Activated CD4-positive, alpha-beta memory T cell treated with anti-CD3 and anti-CD28 coated beads, Interleukin-2, amount 10 ng/mL, durations not matched to agents 7 days and 5 days (primary cell): ENCODE data around the gene ANTXR1. TPM values are rescaled to one million over a fixed set of nuclear protein-coding genes. Genes with fewer than 3 reads are reported as not detected.

Experiments
- CTCF ChIA-PET: fragments of 350-600 bp; sonication (Branson Sonifier 250); formaldehyde crosslinking; loops from one replicate; lab custom pipeline; 2021; ENCODE audit warnings: antibody characterized with exemption, inconsistent platforms; lab: Charles Lee
- POLR2A ChIA-PET: fragments of 350-600 bp; sonication (Branson Sonifier 250); formaldehyde crosslinking; loops from one replicate; lab custom pipeline; 2021; ENCODE audit warnings: antibody characterized with exemption; lab: Charles Lee
- DNase-seq: peaks from one replicate; pipeline ENCODE4 v3.0.0-alpha.2; 2020
- H3K27ac Mint-ChIP-seq: one replicate; pipeline ENCODE4 v1.8.0; 2021; ENCODE audit warnings: mild to moderate bottlenecking, mixed read lengths
- H3K27me3 Mint-ChIP-seq: one replicate; pipeline ENCODE4 v1.8.0; 2021; ENCODE audit warnings: mixed read lengths
- H3K36me3 Mint-ChIP-seq: one replicate; pipeline ENCODE4 v1.8.0; 2021; ENCODE audit warnings: low read depth, mixed read lengths
- H3K4me1 Mint-ChIP-seq: one replicate; pipeline ENCODE4 v1.8.0; 2021; ENCODE audit warnings: mixed read lengths
- H3K4me3 Mint-ChIP-seq: one replicate; pipeline ENCODE4 v1.8.0; 2021; ENCODE audit warnings: mild to moderate bottlenecking, mixed read lengths
- H3K9me3 Mint-ChIP-seq: one replicate; pipeline ENCODE4 v1.8.0; 2021; ENCODE audit warnings: mixed read lengths
- total RNA-seq, 2 experiments: library from RNA; stranded (reverse); gene quantifications; one replicate each; pipeline ENCODE4 v1.2.3, GENCODE V29; 2021

ANTXR1 gene
- total RNA-seq, 2 experiments from 2014 or later: not detected

DNA sequence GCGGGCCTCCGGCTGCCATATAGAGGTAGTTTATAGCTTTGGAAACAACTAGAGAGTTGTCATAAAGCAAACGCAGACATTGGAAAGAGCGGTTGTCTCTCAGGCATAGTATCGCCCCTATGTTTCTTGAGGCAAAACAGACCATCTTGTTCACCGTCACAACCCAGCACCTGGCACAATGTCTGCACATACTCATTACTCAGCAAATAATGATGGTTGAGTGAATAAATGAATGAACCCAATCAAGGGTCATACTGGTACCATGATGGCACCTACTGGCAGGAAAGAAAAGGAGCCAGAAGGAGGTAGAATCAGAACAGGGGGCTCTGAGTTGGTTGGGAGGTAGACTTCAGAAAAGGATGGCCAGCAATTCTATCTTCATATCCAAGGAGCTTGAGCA lies 118.5 kb downstream of the ANTXR1 start:
- no peak overlapping the region for H3K27ac Mint-ChIP-seq
- H3K4me3 Mint-ChIP-seq: no peak overlapping the region
- peaks cover 33% of the 10 kb centered on the region for H3K27me3 Mint-ChIP-seq
- CTCF ChIA-PET: interaction anchor here (0.6 kb wide), 1 partner anchor 1455 kb away, joined by 3 read pairs; no protein-coding TSS in a partner anchor
- no peaks in the 10 kb centered on the region for H3K36me3 Mint-ChIP-seq
- DNase-seq: no peak
- H3K4me1 Mint-ChIP-seq: no peaks in the 10 kb centered on the region
- POLR2A ChIA-PET: no interaction called here
- H3K9me3 Mint-ChIP-seq: no peaks in the 10 kb centered on the region

DNA sequence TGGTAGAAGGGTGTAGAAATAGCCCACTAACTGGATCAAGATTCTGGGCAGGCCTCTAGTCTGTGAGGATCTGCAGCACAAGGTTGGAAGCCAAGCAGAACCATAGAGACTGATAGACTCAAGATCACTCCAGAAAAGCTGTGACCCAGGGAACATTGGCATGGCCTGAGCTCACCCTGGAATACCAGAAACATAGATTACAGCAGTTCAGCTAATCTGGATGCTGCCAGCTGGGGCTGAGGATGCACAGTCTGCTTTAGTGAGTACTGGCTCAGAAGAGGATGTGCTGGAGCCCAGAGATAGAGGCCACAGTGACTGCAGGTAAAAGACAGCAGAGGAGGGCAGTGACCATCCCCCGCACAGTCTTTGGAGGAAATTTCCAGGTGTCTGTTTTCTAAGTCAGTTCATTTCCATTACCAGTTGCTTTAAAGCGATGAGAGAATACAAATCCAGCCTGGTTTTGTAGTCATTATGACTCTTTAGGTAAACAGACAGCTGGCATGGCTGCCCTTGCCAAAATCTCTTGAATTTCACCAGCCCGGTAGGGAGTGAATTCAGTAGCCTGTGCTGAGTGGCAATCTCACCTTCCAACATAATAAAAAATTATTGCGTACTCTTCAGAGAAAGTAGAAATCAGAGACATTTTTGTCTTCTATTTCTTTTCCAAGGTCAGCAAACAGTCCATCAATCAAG lies 119.2 kb downstream of the ANTXR1 start:
- H3K4me1 Mint-ChIP-seq: no peaks in the 10 kb centered on the region
- no peaks in the 10 kb centered on the region for H3K9me3 Mint-ChIP-seq
- POLR2A ChIA-PET: no interaction called here
- H3K27me3 Mint-ChIP-seq: peaks cover 34% of the 10 kb centered on the region
- CTCF ChIA-PET: interaction anchor here (0.6 kb wide), 1 partner anchor 1454 kb away, joined by 3 read pairs; no protein-coding TSS in a partner anchor
- no peak overlapping the region for H3K4me3 Mint-ChIP-seq
- no peak overlapping the region for H3K27ac Mint-ChIP-seq
- H3K36me3 Mint-ChIP-seq: no peaks in the 10 kb centered on the region
- DNase-seq: no peak

DNA sequence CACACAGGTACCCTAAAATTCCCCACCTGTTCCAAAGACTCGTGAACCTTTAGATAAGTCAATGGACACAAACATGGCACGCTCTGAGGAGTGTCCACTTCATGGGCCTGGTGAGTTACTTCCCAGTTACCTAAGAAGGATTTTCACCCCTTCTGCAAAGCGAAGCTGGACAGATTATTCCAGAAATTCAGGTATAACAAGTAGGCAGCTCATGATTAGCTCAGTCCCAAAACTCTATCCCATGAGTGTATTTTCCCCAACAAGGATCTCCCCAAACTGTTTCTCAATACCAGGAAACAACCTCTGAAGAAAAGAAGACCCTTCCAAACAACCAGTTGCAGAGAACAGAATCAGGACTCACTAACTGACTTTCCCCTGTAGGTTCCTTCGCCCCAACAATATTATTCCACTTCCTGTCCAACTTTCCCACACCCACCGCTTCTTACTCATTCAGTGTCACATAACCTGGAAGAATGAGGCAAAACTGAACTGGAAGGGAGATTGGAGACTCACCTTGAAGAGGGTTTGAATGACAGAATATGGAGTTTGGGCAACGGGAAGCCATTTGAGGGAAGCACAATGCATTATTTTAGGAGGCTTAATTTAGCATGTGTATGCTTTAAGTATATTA lies 120.1 kb downstream of the ANTXR1 start:
- Mint-ChIP-seq H3K4me3 (no peak overlapping the region), H3K27me3 (peaks cover 32% of the 10 kb centered on the region), H3K27ac (no peak overlapping the region), H3K36me3 (no peaks in the 10 kb centered on the region), H3K9me3 (no peaks in the 10 kb centered on the region), H3K4me1 (no peaks in the 10 kb centered on the region)
- no peak for DNase-seq
- POLR2A ChIA-PET: no interaction called here
- CTCF ChIA-PET: no interaction called here

DNA sequence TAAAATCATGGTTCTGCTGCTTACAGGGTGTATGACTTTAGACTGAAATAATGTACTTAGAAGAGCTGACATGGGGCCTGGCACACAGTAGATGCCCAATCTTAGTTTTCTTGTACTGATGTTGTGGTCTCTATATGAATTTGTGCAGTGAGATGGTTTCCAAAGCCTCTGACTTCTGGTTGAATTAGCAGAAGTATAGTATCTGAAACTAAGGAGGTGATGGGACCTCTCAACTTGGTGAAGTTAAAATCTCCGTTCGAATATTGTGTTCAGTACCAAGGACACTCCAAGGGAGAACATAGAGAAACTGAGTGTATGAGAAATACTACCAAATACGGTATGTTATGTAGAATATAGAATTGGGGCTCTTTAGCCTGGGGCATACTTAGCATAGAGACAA lies 120.9 kb downstream of the ANTXR1 start:
- no peaks in the 10 kb centered on the region for H3K4me1 Mint-ChIP-seq
- H3K36me3 Mint-ChIP-seq: no peaks in the 10 kb centered on the region
- no peaks in the 10 kb centered on the region for H3K9me3 Mint-ChIP-seq
- peaks cover 33% of the 10 kb centered on the region for H3K27me3 Mint-ChIP-seq
- ChIA-PET CTCF (no interaction called here), POLR2A (no interaction called here)
- no peak for DNase-seq
- no peak overlapping the region for H3K4me3 Mint-ChIP-seq
- H3K27ac Mint-ChIP-seq: no peak overlapping the region

DNA sequence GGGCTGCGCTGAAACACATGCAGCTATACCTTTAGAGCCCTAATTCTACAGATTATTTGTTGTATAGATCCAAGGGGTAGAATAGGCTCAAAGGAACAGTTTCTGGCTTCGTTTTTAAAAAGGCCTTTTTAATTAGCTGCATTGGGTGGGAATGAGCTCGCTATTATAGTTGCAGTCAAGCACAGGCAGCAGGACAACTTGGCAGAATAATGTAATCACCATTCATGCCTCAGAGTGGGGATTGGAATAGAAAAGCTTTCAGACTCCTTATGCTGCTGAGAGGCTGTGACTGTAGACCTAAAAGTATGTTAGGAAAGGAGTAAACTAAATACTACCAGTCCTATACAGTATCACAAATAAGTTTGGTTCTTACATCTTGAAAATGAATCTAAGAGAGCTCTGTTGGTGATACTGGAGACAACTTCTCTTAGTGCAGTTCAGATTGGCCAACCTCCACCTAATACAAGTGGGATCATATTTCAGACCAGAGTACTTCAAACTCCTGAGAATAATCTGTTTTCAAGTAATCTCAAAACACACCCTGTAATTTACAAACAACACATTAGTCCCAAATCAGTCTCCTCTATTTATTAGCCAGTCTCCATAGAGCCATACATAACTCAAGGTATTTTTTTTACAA lies 121.4 kb downstream of the ANTXR1 start:
- Mint-ChIP-seq H3K27ac (no peak overlapping the region), H3K9me3 (no peaks in the 10 kb centered on the region), H3K4me1 (no peaks in the 10 kb centered on the region), H3K4me3 (no peak overlapping the region), H3K27me3 (peaks cover 33% of the 10 kb centered on the region), H3K36me3 (no peaks in the 10 kb centered on the region)
- CTCF ChIA-PET: no interaction called here
- DNase-seq: no peak
- POLR2A ChIA-PET: no interaction called here

DNA sequence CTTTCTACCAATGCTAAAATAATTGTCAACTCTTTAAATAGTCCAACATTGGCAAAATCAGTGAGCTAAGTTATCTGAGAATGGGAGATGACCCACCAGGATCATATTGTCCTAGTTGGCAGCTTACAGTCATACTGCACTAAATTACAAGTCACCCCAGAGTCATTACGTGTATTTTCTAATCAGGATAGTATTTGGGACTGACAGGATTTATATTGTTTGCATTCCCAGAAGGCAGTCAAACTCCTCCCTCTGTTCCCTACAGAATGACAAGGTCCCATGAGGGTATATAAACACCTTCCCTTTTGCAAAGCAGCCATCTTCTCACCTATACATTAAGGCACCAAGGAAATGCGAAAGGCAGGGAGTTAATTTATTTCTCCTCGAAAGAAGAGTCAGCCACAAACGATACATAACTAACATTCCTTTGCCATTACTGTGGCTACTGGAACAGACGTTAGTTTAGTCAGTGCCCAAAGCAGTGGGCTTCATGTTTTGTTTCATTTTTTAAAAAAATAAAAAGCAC lies 125.3 kb downstream of the ANTXR1 start:
- DNase-seq: no peak
- H3K4me1 Mint-ChIP-seq: no peaks in the 10 kb centered on the region
- CTCF ChIA-PET: no interaction called here
- peaks cover 34% of the 10 kb centered on the region for H3K27me3 Mint-ChIP-seq
- no peak overlapping the region for H3K27ac Mint-ChIP-seq
- H3K9me3 Mint-ChIP-seq: no peaks in the 10 kb centered on the region
- no peaks in the 10 kb centered on the region for H3K36me3 Mint-ChIP-seq
- H3K4me3 Mint-ChIP-seq: no peak overlapping the region
- POLR2A ChIA-PET: no interaction called here

DNA sequence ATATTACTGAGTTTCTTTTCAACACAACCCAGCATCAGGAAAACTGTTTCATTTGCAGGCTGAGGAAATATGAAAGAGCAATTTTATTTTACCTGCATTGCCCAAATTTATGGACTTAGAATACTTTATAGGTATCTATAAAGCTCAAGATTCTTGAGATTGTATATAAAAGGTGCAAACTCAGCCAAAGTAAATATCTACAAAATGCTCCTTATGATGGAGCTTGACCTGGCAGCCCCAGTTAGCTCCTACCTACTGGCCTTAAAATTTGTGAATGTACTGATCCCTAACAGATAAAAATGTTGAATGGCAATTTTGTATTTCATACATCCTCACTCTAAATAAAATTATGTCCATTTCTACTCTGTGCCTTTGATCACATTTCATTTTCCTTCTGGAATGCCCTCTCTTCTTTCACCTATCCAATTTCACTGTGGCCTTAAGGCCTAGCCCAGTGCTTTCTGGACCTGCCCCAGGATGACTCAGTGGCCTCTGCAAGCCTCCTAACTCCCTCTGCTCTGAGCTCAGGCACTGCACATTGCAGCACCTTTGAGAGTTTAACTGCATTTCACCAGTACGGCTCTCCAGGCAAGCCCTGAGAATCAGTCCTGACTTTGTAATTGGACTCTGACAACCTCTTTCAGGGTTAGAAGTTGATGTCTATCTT lies 125.9 kb downstream of the ANTXR1 start:
- ChIA-PET POLR2A (no interaction called here), CTCF (no interaction called here)
- no peak overlapping the region for H3K4me3 Mint-ChIP-seq

DNA sequence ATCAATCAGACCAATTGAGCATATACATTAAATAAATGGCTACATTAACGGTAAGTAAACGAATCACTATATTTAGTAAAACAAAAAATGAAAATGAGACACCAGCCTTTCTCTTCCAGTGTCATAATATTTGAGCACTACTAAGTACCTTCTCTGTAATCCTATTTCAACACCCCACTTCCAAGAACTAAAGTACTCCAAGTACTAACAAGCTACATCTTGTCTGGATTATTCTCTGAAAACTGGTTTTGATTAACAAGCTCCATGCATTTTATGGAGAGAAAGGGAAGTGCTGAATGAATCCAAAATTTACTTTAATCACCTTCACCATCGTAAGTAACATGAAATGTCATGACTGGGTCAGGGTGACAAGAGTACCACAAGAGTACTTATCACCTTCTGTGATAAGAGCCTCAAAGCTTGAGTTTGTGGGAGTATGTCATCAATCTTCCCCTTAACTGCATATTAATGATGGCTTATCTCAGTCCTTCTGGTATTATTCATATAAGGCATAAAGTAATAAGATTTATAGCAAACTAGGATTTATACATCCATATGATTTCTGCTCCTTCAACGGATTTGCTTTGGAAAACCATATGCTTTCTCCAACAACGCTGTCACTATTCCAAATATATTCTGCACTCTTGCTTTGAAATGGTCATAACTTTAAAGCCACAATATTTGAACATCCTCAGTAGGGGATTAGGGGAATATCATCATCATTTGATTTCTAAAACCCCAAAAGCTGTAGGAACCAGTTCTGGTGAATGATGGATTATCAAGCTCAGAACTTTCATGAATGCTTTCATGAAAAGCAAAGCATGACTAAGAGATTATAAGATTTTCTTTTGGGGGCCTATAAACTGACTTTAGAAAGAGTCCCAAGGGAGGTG lies 127.0 kb downstream of the ANTXR1 start:
- no peaks in the 10 kb centered on the region for H3K4me1 Mint-ChIP-seq
- no peaks in the 10 kb centered on the region for H3K9me3 Mint-ChIP-seq
- DNase-seq: no peak
- ChIA-PET POLR2A (no interaction called here), CTCF (no interaction called here)
- no peaks in the 10 kb centered on the region for H3K36me3 Mint-ChIP-seq
- H3K27me3 Mint-ChIP-seq: peaks cover 26% of the 10 kb centered on the region
- H3K27ac Mint-ChIP-seq: no peak overlapping the region
- H3K4me3 Mint-ChIP-seq: no peak overlapping the region

More for the DNA sequence above, 125.9 kb downstream of the ANTXR1 start:
- H3K4me1 Mint-ChIP-seq: no peaks in the 10 kb centered on the region
- H3K36me3 Mint-ChIP-seq: no peaks in the 10 kb centered on the region
- peaks cover 31% of the 10 kb centered on the region for H3K27me3 Mint-ChIP-seq
- no peak overlapping the region for H3K27ac Mint-ChIP-seq
- no peaks in the 10 kb centered on the region for H3K9me3 Mint-ChIP-seq
- DNase-seq: no peak

DNA sequence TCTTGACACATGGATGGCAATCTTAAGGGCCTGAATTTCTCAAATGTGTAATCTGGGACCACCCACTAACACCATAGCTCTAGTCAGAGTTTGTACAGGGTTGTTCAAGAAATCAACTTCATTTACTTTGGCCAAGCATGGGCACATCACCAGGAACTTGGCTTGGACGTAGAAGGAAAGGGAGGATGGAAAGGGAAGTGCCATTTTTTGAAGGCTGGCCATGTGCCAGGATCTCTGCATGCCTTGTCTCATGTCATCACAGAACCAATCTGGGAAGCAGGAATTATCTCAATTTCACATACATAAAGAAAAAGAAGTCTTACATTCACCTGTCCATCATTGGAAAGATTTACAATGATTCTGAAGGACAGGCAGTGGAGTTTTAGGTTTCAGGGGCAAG lies 128.1 kb downstream of the ANTXR1 start:
- no peaks in the 10 kb centered on the region for H3K36me3 Mint-ChIP-seq
- DNase-seq: no peak
- peaks cover 27% of the 10 kb centered on the region for H3K27me3 Mint-ChIP-seq
- no peak overlapping the region for H3K27ac Mint-ChIP-seq
- ChIA-PET CTCF (no interaction called here), POLR2A (no interaction called here)
- H3K4me1 Mint-ChIP-seq: no peaks in the 10 kb centered on the region
- no peak overlapping the region for H3K4me3 Mint-ChIP-seq
- H3K9me3 Mint-ChIP-seq: no peaks in the 10 kb centered on the region

DNA sequence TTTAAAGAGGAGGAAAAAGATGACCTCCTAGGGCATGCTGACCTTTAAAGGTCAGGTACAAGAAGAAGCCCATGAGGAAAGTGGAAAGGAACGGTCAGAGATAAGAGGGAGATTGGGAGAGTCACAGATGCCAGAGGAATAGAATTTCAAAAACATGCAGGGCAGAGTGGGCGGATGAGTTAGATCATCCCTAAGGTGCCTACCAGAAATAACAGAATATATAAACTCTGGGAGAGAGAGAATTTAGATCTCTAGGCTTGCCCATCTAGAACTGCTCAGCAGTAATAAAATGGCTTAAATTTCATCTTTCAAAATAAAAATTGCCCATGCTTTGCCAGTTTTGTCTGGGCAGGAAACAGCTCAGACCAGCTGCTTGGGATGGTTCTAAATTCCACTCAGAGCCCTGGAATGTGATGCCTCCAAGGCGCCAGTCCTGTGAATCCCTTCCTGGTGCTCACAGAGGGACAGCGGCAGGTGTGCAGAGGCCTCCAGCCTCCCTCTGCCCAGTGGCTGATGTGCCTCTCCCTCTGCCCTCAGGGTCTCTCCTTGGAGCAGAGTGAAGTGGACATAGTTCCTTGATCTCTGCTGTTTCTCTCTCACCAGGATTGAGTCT lies 130.9 kb downstream of the ANTXR1 start:
- H3K4me3 Mint-ChIP-seq: no peak overlapping the region
- ChIA-PET CTCF (no interaction called here), POLR2A (no interaction called here)
- H3K9me3 Mint-ChIP-seq: no peaks in the 10 kb centered on the region
- H3K27ac Mint-ChIP-seq: no peak overlapping the region
- H3K27me3 Mint-ChIP-seq: peaks cover 17% of the 10 kb centered on the region
- no peaks in the 10 kb centered on the region for H3K4me1 Mint-ChIP-seq
- H3K36me3 Mint-ChIP-seq: no peaks in the 10 kb centered on the region
- DNase-seq: no peak

DNA sequence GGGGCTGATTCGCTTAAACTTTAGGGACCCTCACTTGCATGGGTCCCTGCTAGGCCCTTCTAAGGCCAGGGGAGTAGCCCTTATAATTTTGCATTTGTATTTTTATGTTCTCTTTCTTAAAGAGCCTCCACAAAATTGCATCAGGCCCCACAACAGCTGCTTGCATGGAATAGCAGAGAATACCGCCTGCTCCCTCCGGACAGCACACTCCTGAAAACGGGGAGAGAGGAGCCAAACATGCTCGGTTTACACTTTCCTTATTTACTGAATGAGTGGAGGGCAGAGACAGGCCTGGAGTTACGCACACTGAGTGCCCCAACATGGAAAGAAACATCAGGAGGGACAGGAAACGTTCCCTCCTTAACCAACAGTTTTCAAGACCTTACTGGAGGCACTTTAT lies 132.2 kb downstream of the ANTXR1 start:
- no peak for DNase-seq
- Mint-ChIP-seq H3K4me1 (no peaks in the 10 kb centered on the region), H3K4me3 (no peak overlapping the region), H3K27ac (no peak overlapping the region), H3K9me3 (no peaks in the 10 kb centered on the region), H3K27me3 (peaks cover 17% of the 10 kb centered on the region), H3K36me3 (no peaks in the 10 kb centered on the region)
- CTCF ChIA-PET: no interaction called here
- POLR2A ChIA-PET: no interaction called here

DNA sequence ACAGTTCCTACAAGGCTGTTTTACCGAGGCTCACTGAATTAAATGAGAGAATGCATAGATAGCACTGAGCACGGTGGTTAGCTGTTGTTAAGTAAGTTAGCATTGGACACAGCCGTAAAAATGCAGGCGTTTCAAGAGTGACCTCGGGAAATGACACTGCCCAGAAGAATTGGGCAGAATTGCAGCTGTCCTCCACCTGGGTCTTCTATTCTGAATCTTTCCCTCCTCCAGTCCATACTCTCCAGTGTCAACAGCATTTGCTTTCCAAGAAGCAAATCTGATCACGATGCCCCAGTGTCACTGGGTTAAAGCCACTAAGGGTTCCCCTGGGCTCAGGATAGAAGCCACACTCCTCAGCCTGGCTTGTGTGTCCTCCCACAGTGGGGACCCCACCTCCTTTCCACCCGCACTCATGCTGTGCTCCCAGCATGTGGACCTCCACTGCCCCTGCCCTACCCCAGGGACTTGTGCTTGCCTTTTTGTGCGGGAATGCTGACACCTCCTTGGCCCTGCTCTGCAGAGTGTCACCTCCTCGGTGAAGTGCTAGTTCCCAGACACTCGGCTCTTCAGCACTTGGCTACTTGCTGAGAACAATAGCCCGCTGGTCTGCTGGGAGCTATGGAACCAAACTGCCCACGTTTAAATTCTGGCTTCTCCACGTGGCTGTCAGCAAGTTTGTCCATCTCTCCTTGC lies 135.0 kb downstream of the ANTXR1 start:
- no peak for DNase-seq
- H3K9me3 Mint-ChIP-seq: no peaks in the 10 kb centered on the region
- peaks cover 11% of the 10 kb centered on the region for H3K27me3 Mint-ChIP-seq
- POLR2A ChIA-PET: no interaction called here
- no peaks in the 10 kb centered on the region for H3K36me3 Mint-ChIP-seq
- no peaks in the 10 kb centered on the region for H3K4me1 Mint-ChIP-seq
- H3K27ac Mint-ChIP-seq: no peak overlapping the region
- no peak overlapping the region for H3K4me3 Mint-ChIP-seq
- CTCF ChIA-PET: no interaction called here
